GM23338 (cell line): ENCODE results near the gene LINGO1.

Experiments
- CTCF ChIP-seq, 2 experiments: fragments of 200-600 bp in 1 of 2; sonication (generic) in 1 of 2; conservative IDR thresholded peaks; 2 replicates each; pipeline versions ENCODE4 v1.5.1 to v1.6.1; 2016 to 2017; ENCODE audit warnings: antibody characterized with exemption in 2 of 2, low read depth in 2 of 2, mild to moderate bottlenecking in 2 of 2, moderate library complexity in 1 of 2
- EZH2 ChIP-seq: fragments of 200-600 bp; sonication (generic); IDR thresholded peaks from one replicate; pipeline ENCODE4 v1.8.0; 2017; ENCODE audit warnings: antibody characterized with exemption, mild to moderate bottlenecking, low read depth; ENCODE audit not compliant: unreplicated experiment
- EZH2phosphoT487 ChIP-seq: fragments of 200-600 bp; sonication (generic); IDR thresholded peaks from one replicate; pipeline ENCODE4 v1.8.1; 2018; ENCODE audit warnings: antibody characterized with exemption; ENCODE audit not compliant: unreplicated experiment
- NANOG ChIP-seq: IDR thresholded peaks from 2 replicates; pipeline ENCODE4 v1.6.1; 2016; ENCODE audit warnings: antibody characterized with exemption, borderline replicate concordance
- POLR2AphosphoS5 ChIP-seq: IDR thresholded peaks from 2 replicates; pipeline ENCODE4 v1.6.1; 2016; ENCODE audit warnings: antibody characterized with exemption, low read depth
- REST ChIP-seq: IDR thresholded peaks from one replicate; pipeline ENCODE4 v1.6.1; 2018; ENCODE audit warnings: antibody characterized with exemption; ENCODE audit not compliant: unreplicated experiment

- TF ChIP-seq CTCF (conservative IDR thresholded peaks at IDR 0.05; ENCODE audit: low read depth in 2 of 2) (no peak), POLR2AphosphoS5 (no peak), EZH2phosphoT487 (no peak), NANOG (no peak), EZH2 (no peak), REST (no peak)
Measured at GRCh38 chr15:77620960-77621647, 11.6 kb downstream of the LINGO1 start.
